HepG2 (cell line): Measurements from ENCODE around the gene AQP12A. TPM values are rescaled to one million over a fixed set of nuclear protein-coding genes. Genes with fewer than 3 reads are reported as not detected.

Source experiments
- CTCF ChIP-seq: sonication (generic); formaldehyde crosslinking; IDR thresholded peaks from 2 replicates; pipeline ENCODE4 v1.5.0; 2020; ENCODE audit warnings: mild to moderate bottlenecking, missing genetic modification reagents, moderate library complexity
- FOXO1 ChIP-seq: sonication (generic); formaldehyde crosslinking; IDR thresholded peaks from 2 replicates; pipeline ENCODE4 v1.4.0; 2020; ENCODE audit warnings: missing genetic modification reagents
- HDAC1 ChIP-seq: sonication (generic); formaldehyde crosslinking; IDR thresholded peaks from 2 replicates; pipeline ENCODE4 v1.5.1; 2020; ENCODE audit warnings: mild to moderate bottlenecking, missing genetic modification reagents
- MAFK ChIP-seq, 2 experiments: IDR thresholded peaks in 1 of 2; conservative IDR thresholded peaks in 1 of 2; 2 replicates each; pipeline ENCODE4 v1.6.1; 2011; ENCODE audit warnings: improper control_type of control experiment in 2 of 2, low read length in 2 of 2
- MYPOP ChIP-seq: sonication (generic); formaldehyde crosslinking; IDR thresholded peaks from 2 replicates; pipeline ENCODE4 v1.8.1; 2023; ENCODE audit warnings: mild to moderate bottlenecking, moderate library complexity, missing genetic modification reagents
- SRSF4 ChIP-seq: fragments of 200-400 bp; formaldehyde crosslinking; IDR thresholded peaks from one replicate; pipeline ENCODE4 v1.6.1; 2018; ENCODE audit warnings: mild to moderate bottlenecking, low read depth, low read length, moderate library complexity; ENCODE audit not compliant: poor library complexity, severe bottlenecking
- ZNF609 ChIP-seq: sonication (generic); formaldehyde crosslinking; IDR thresholded peaks from 2 replicates; pipeline ENCODE4 v1.4.0; 2020; ENCODE audit warnings: mild to moderate bottlenecking, missing genetic modification reagents, borderline replicate concordance
- ZNF687 ChIP-seq: sonication (generic); formaldehyde crosslinking; IDR thresholded peaks from 2 replicates; pipeline ENCODE4 v1.5.1; 2020; ENCODE audit warnings: mild to moderate bottlenecking, missing genetic modification reagents, moderate library complexity
- polyA plus RNA-seq, 8 experiments: library from polyadenylated mRNA; depleted of rRNA in 3 of 8; stranded (reverse) in 7 of 8; unstranded in 1 of 8; fragments of >200 nt; fragmentation: Illumina TruSeq in 4 of 8; extraction: Trizol in 4 of 8; gene quantifications; 2 replicates each; pipeline versions ENCODE4 v1.2.1 to v1.2.3, GENCODE V29; 2011 to 2016; ENCODE audit warnings: low read depth in 4 of 8, missing spikeins in 1 of 8, mixed read lengths in 1 of 8; ENCODE audit not compliant: insufficient read depth in 1 of 8
- total RNA-seq, 5 experiments: library from RNA; depleted of rRNA; stranded (reverse); fragments of >200 nt; fragmentation: Illumina TruSeq; extraction: Trizol; gene quantifications; 2 replicates each; pipeline ENCODE4 v1.2.3, GENCODE V29; 2016; ENCODE audit warnings: low read depth in 1 of 5

Gene AQP12A
- total and polyA plus RNA-seq, 2 of the 13 experiments (the other 11 are each of a cell fraction or from before 2014, with no cell fraction given) = not detected

- TF ChIP-seq ZNF609 (no peak), MYPOP (CRISPR knock-in tag) (no peak), ZNF687 (CRISPR knock-in tag) (no peak), CTCF (CRISPR knock-in tag) (no peak), HDAC1 (CRISPR knock-in tag) (no peak), MAFK (conservative IDR thresholded peaks at IDR 0.05 in 1 of 2, IDR thresholded peaks at IDR 0.05 in 1 of 2; ENCODE audit: low read length in 2 of 2) (no peak), FOXO1 (CRISPR knock-in tag) (no peak), SRSF4 (no peak)
- TF ChIP-seq, all 625 proteins: peak for 0
Measured at GRCh38 chr2:240741091-240741490, 49.4 kb downstream of the AQP12A start (continued).
